ENCODE results near the gene PDE7B.

DNA sequence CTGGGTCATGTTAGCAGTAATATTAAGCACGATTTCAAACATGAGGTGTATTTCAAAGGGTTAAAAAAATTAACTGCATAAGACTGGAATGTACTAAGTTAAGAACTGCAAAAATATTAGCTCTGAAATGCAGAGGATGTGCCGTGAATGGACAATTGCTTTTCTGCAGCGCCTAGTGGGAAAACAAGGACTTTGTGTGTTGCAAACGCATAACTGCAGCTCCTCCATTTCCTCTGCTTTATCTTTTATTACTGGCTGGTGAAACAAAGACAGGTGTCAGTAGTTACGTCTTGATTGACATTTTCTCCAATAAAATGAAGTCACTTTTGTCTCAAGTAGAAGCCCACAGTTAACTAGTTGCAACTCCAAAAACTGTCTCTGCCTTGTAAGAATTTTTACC, 1.7 kb downstream of the PDE7B start:
- TF ChIP-seq, protein P1, sequence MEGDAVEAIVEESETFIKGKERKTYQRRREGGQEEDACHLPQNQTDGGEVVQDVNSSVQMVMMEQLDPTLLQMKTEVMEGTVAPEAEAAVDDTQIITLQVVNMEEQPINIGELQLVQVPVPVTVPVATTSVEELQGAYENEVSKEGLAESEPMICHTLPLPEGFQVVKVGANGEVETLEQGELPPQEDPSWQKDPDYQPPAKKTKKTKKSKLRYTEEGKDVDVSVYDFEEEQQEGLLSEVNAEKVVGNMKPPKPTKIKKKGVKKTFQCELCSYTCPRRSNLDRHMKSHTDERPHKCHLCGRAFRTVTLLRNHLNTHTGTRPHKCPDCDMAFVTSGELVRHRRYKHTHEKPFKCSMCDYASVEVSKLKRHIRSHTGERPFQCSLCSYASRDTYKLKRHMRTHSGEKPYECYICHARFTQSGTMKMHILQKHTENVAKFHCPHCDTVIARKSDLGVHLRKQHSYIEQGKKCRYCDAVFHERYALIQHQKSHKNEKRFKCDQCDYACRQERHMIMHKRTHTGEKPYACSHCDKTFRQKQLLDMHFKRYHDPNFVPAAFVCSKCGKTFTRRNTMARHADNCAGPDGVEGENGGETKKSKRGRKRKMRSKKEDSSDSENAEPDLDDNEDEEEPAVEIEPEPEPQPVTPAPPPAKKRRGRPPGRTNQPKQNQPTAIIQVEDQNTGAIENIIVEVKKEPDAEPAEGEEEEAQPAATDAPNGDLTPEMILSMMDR (IDR thresholded peaks at IDR 0.05), result no peak
- no peak for TF ChIP-seq ZFX (IDR thresholded peaks at IDR 0.05; ENCODE audit: borderline replicate concordance)

Data from 22Rv1 (cell line).